ENCODE results near the gene TCP11L1.

DNA sequence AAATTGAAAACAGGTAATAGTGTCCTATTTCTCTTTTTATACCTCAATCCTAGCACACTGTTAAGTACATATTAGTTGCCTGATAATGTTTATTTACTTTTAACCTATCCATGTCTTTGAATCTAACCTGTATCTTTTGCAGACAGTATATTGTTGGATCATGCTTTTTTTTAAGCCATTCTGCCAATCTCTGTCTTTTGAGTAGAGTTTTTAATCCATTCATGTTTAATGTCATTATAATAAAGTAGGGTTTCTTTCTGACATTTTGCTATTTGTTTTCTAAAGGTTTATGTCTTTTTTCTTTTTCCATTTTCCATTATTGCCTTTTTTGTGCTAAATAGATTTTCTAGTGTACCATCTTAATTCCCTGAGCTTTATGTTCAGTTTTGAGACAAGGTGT, 47.5 kb upstream of the TCP11L1 start:
- no peak for TF ChIP-seq EZH2 (IDR thresholded peaks at IDR 0.05; ENCODE audit: borderline replicate concordance, insufficient read depth, low read depth, low read length, poor library complexity, severe bottlenecking)
- TF ChIP-seq, protein P1, sequence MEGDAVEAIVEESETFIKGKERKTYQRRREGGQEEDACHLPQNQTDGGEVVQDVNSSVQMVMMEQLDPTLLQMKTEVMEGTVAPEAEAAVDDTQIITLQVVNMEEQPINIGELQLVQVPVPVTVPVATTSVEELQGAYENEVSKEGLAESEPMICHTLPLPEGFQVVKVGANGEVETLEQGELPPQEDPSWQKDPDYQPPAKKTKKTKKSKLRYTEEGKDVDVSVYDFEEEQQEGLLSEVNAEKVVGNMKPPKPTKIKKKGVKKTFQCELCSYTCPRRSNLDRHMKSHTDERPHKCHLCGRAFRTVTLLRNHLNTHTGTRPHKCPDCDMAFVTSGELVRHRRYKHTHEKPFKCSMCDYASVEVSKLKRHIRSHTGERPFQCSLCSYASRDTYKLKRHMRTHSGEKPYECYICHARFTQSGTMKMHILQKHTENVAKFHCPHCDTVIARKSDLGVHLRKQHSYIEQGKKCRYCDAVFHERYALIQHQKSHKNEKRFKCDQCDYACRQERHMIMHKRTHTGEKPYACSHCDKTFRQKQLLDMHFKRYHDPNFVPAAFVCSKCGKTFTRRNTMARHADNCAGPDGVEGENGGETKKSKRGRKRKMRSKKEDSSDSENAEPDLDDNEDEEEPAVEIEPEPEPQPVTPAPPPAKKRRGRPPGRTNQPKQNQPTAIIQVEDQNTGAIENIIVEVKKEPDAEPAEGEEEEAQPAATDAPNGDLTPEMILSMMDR (IDR thresholded peaks at IDR 0.05): no peak
